PC-3 (cell line): ENCODE data around the gene CDHR2. TPM values are rescaled to one million over a fixed set of nuclear protein-coding genes. Genes with fewer than 3 reads are reported as not detected.

ENCODE experiments used
- ATAC-seq: fragments of 200-7000 bp; cut with Tn5 transposase; 2 replicates; pipeline ENCODE4 v1.9.1; 2020; ENCODE audit warnings: mild to moderate bottlenecking, moderate library complexity
- BruUV-seq: library from RNA; stranded (reverse); fragments of 400-500 nt; replicated peaks from 2 replicates; lab custom pipeline; 2021; lab: Mats Ljungman, UMichigan
- CTCF ChIA-PET: fragments of 300-600 bp; sonication (Branson Sonifier 250); formaldehyde crosslinking; loops from one replicate; lab custom pipeline; 2022; ENCODE audit warnings: antibody characterized with exemption; lab: Charles Lee
- POLR2A ChIA-PET: fragments of 300-600 bp; sonication (Branson Sonifier 250); formaldehyde crosslinking; loops from one replicate; lab custom pipeline; 2022; ENCODE audit warnings: antibody characterized with exemption; ENCODE audit not compliant: unreplicated experiment; lab: Charles Lee
- DNase-seq: peaks from one replicate; pipeline ENCODE4 v3.0.0-alpha.2; 2015
- H2AFZ ChIP-seq: fragments of 300-600 bp; sonication (generic); 2 replicates; pipeline ENCODE4 v1.6.0; 2016; ENCODE audit warnings: antibody characterized with exemption, low read length
- H3F3A ChIP-seq: fragments of 300-600 bp; sonication (generic); one replicate; pipeline ENCODE4 v1.6.0; 2017; ENCODE audit warnings: antibody characterized with exemption, low read length, control low read depth, mild to moderate bottlenecking; ENCODE audit not compliant: unreplicated experiment
- H3K27ac ChIP-seq: fragments of 300-600 bp; sonication (generic); 2 replicates; pipeline ENCODE4 v1.5.1; 2016; ENCODE audit warnings: mild to moderate bottlenecking, low read length
- H3K27me3 ChIP-seq: fragments of 300-600 bp; sonication (generic); 2 replicates; pipeline ENCODE4 v1.6.1; 2016; ENCODE audit warnings: low read length, mixed read lengths
- H3K36me3 ChIP-seq: fragments of 300-600 bp; sonication (generic); 2 replicates; pipeline ENCODE4 v1.6.1; 2016; ENCODE audit warnings: low read depth, mixed run types, low read length, mixed read lengths
- H3K4me1 ChIP-seq: fragments of 300-600 bp; sonication (generic); 2 replicates; pipeline ENCODE4 v1.5.1; 2016; ENCODE audit warnings: low read length; ENCODE audit not compliant: insufficient read depth
- H3K4me2 ChIP-seq: fragments of 300-600 bp; sonication (generic); 2 replicates; pipeline ENCODE4 v1.6.0; 2016; ENCODE audit warnings: low read length
- H3K4me3 ChIP-seq: fragments of 300-600 bp; sonication (generic); 2 replicates; pipeline ENCODE4 v1.5.1; 2016; ENCODE audit warnings: mild to moderate bottlenecking, low read length, mixed read lengths
- H3K79me2 ChIP-seq: fragments of 300-600 bp; sonication (generic); 2 replicates; pipeline ENCODE4 v1.6.1; 2017; ENCODE audit warnings: low read length, mixed read lengths
- H3K9ac ChIP-seq: fragments of 300-600 bp; sonication (generic); 2 replicates; pipeline ENCODE4 v1.6.0; 2016; ENCODE audit warnings: mild to moderate bottlenecking, low read length
- H3K9me2 ChIP-seq: fragments of 300-600 bp; sonication (generic); replicated peaks from 2 replicates; pipeline ENCODE4 v1.6.1; 2016; ENCODE audit warnings: mixed run types, low read length, mixed read lengths
- H3K9me3 ChIP-seq: fragments of 300-600 bp; sonication (generic); 2 replicates; pipeline ENCODE4 v1.6.1; 2016; ENCODE audit warnings: low read length, mixed read lengths
- H4K20me1 ChIP-seq: fragments of 300-600 bp; sonication (generic); 2 replicates; pipeline ENCODE4 v1.6.1; 2016; ENCODE audit warnings: low read length, mixed read lengths
- EZH2 ChIP-seq: fragments of 300-600 bp; sonication (generic); IDR thresholded peaks from one replicate; pipeline ENCODE4 v1.6.1; 2017; ENCODE audit warnings: antibody characterized with exemption, mild to moderate bottlenecking, low read length; ENCODE audit not compliant: unreplicated experiment
- EZH2phosphoT487 ChIP-seq: fragments of 300-600 bp; sonication (generic); IDR thresholded peaks from 2 replicates; pipeline ENCODE4 v1.6.1; 2018; ENCODE audit warnings: mild to moderate bottlenecking, antibody characterized with exemption, low read length, borderline replicate concordance
- intact Hi-C: fragments of 100-400 bp; cut with micrococcal nuclease; formaldehyde crosslinking; loops from 2 replicates; pipeline ENCODE4 v1.9.0; 2023
- total RNA-seq: library from RNA; depleted of rRNA; stranded (reverse); fragments of >200 nt; gene quantifications from 2 replicates; pipeline ENCODE4 v1.2.3, GENCODE V29; 2014
- TF ChIP-seq, protein P1 (sequence below): fragments of 300-600 bp; sonication (generic); conservative IDR thresholded peaks from 2 replicates; pipeline ENCODE4 v1.5.1; 2017; ENCODE audit warnings: antibody characterized with exemption, low read depth, mild to moderate bottlenecking, low read length

CDHR2 gene
- total RNA-seq, 1 experiment from 2014 or later, result 0.07 TPM

- no peaks in the 10 kb centered on the region for H4K20me1 ChIP-seq
- CTCF ChIA-PET, result no interaction called here
- peak overlapping the region; percentile 68 for H3K4me2 ChIP-seq
Measured at GRCh38 chr5:176625512-176625911, 76.4 kb downstream of the CDHR2 start.

DNA sequence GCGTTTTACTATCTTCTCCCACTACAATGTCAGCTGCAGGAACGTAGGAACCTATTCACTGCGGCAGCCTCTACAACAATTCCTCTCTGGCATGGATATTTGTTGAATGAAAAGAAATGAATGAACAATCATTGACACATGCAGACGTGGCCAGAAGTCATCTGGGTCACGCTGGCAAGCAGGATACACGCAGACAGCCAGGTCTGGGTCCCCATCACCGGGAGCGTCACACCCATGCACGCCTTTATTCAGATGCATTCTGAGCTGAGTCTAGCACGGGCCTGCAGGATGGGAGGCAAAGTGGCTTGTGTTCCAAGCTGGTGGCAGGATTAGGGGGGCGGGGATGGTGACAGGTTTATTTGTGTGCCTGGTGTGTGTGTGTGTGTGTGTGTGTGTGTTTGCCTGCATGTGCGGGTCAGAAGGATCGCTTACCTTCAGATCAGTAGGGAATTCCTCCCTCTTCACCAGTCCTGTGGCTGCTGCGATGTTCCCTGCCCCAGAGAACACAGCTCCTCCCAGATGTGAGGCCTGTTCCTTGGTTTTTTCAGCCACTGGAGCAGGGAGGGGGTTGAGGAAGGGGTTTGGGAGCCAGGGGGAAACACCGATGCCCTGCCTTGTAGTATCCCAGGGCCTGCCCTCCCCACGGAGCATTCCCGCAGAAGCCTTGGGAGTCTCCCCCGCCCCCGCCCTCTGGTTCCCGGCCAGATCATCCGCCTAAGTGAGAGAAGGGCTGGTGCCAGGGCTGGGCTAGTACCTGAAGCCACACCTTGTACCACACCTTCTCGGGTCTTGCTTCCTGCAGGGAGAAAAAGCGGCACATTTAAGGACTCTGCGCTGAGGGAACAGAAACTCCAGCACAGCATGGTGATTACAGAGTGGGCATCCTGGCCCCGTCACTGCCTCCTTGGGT is 77.1 kb downstream of the CDHR2 start:
- POLR2A ChIA-PET, result interaction anchor here (0.6 to 0.8 kb wide), 2 partner anchors 21 to 83 kb away, joined by 3 read pairs; partner anchors contain the start of gene TSPAN17
- H3K4me3 ChIP-seq, result peak overlapping the region; percentile 38
- no peaks in the 10 kb centered on the region for H3F3A ChIP-seq
- H4K20me1 ChIP-seq, result no peaks in the 10 kb centered on the region
- H3K27ac ChIP-seq, result peak overlapping the region; percentile 77
- peak overlapping the region; percentile 28 for H3K9ac ChIP-seq
- ATAC-seq (peak; percentile 61), DNase-seq (peak; percentile 79)
- H3K4me1 ChIP-seq, result peaks cover 42% of the 10 kb centered on the region
- peak overlapping the region; percentile 55 for H2AFZ ChIP-seq
- intact Hi-C loops, result no loop called here
- no peaks in the 10 kb centered on the region for H3K9me2 ChIP-seq
- H3K36me3 ChIP-seq, result no peaks in the 10 kb centered on the region
- H3K4me2 ChIP-seq, result peak overlapping the region; percentile 68
- no peaks in the 10 kb centered on the region for H3K79me2 ChIP-seq
- no TSS peak for BruUV-seq
- no peaks in the 10 kb centered on the region for H3K9me3 ChIP-seq
- TF ChIP-seq EZH2 (no peak), EZH2phosphoT487 (no peak)
- TF ChIP-seq, protein P1, sequence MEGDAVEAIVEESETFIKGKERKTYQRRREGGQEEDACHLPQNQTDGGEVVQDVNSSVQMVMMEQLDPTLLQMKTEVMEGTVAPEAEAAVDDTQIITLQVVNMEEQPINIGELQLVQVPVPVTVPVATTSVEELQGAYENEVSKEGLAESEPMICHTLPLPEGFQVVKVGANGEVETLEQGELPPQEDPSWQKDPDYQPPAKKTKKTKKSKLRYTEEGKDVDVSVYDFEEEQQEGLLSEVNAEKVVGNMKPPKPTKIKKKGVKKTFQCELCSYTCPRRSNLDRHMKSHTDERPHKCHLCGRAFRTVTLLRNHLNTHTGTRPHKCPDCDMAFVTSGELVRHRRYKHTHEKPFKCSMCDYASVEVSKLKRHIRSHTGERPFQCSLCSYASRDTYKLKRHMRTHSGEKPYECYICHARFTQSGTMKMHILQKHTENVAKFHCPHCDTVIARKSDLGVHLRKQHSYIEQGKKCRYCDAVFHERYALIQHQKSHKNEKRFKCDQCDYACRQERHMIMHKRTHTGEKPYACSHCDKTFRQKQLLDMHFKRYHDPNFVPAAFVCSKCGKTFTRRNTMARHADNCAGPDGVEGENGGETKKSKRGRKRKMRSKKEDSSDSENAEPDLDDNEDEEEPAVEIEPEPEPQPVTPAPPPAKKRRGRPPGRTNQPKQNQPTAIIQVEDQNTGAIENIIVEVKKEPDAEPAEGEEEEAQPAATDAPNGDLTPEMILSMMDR, result no peak
- CTCF ChIA-PET, result no interaction called here
- H3K27me3 ChIP-seq, result peaks cover 7% of the 10 kb centered on the region; the same call in 1 of the 2 replicates

More at GRCh38 chr5:176625512-176625911, 76.4 kb downstream of the CDHR2 start:
- ATAC-seq (no peak), DNase-seq (no peak)
- intact Hi-C loops, result no loop called here
- H3K9ac ChIP-seq, result no peak overlapping the region
- no peaks in the 10 kb centered on the region for H3K36me3 ChIP-seq
- TF ChIP-seq, protein P1, result no peak
- no peak for TF ChIP-seq EZH2phosphoT487
- TF ChIP-seq EZH2, result no peak
- H3K27ac ChIP-seq, result peak overlapping the region; percentile 77
- H3F3A ChIP-seq, result no peaks in the 10 kb centered on the region
- H3K27me3 ChIP-seq, result peaks cover 14% of the 10 kb centered on the region
- no peak overlapping the region for H2AFZ ChIP-seq
- no peaks in the 10 kb centered on the region for H3K79me2 ChIP-seq
- BruUV-seq, result no TSS peak
- peaks cover 39% of the 10 kb centered on the region for H3K4me1 ChIP-seq
- POLR2A ChIA-PET, result interaction anchor here (0.6 kb wide), 1 partner anchor 83 kb away, joined by 3 read pairs; no protein-coding TSS in a partner anchor
- H3K9me3 ChIP-seq, result no peaks in the 10 kb centered on the region
- no peak overlapping the region; the same call in 1 of the 2 replicates for H3K4me3 ChIP-seq
- no peaks in the 10 kb centered on the region for H3K9me2 ChIP-seq

DNA sequence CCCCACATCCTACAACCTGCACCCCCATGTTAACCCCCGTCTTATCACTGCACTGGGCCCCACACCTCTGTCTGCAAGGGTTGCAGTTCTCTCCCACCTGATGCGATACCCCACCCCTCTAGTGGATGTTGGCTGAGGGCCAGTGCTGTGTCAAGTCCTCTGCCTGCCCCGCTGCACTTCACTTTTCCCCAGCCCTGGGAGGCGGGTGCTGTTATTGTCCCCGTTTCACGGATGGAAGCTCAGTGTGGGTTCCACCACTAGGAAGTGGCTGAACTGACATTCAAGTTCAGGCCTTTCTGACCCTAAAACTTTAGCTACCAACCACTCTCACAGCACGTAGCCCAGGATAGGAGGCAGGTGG is 77.7 kb downstream of the CDHR2 start:
- BruUV-seq, result no TSS peak
- CTCF ChIA-PET, result no interaction called here
- peaks cover 7% of the 10 kb centered on the region; the same call in 1 of the 2 replicates for H3K27me3 ChIP-seq

More for the DNA sequence above, 77.7 kb downstream of the CDHR2 start:
- H3K4me2 ChIP-seq, result peak overlapping the region; percentile 68
- H2AFZ ChIP-seq, result peak overlapping the region; percentile 55
- H3K4me1 ChIP-seq, result peaks cover 42% of the 10 kb centered on the region
- no peak for ATAC-seq
- no peaks in the 10 kb centered on the region for H3K79me2 ChIP-seq
- H3F3A ChIP-seq, result no peaks in the 10 kb centered on the region
- peak overlapping the region; percentile 77 for H3K27ac ChIP-seq
- H4K20me1 ChIP-seq, result no peaks in the 10 kb centered on the region
- H3K9me2 ChIP-seq, result no peaks in the 10 kb centered on the region
- no peaks in the 10 kb centered on the region for H3K9me3 ChIP-seq
- intact Hi-C loops, result no loop called here
- no peaks in the 10 kb centered on the region for H3K36me3 ChIP-seq
- TF ChIP-seq, protein P1, result no peak
- no peak for TF ChIP-seq EZH2
- TF ChIP-seq EZH2phosphoT487, result no peak
- H3K9ac ChIP-seq, result no peak overlapping the region
- H3K4me3 ChIP-seq, result peak overlapping the region; percentile 38; the same call in 1 of the 2 replicates
- POLR2A ChIA-PET, result no interaction called here
- DNase-seq, result no peak
